ENCODE results near the gene C1QL1. TPM values are rescaled to one million over a fixed set of nuclear protein-coding genes. Genes with fewer than 3 reads are reported as not detected.

The C1QL1 gene
- total and polyA plus RNA-seq, 2 of the 13 experiments (the other 11 are each of a cell fraction or from before 2014, with no cell fraction given), result 0.11 TPM

DNA sequence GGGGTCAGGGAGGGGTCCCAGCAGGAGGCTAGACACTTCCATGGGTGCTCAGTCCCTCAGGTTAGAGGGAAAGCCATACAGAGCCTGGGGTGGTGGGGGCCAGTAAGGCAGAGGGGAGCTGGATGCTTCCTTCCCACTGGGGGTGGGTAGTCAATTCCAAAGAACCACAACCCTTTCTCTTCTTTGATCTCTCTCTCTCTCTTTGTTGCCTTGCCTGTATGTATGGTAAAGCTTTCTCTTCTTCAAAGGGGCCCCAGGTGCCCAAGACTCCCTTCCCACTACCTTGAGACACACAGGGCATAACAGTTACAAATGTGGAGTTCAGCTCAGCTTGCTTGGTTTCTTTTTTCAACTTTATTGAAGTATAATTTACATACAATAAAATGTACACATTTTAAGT is 30.5 kb upstream of the C1QL1 start (continued):
- TF ChIP-seq, protein P1, sequence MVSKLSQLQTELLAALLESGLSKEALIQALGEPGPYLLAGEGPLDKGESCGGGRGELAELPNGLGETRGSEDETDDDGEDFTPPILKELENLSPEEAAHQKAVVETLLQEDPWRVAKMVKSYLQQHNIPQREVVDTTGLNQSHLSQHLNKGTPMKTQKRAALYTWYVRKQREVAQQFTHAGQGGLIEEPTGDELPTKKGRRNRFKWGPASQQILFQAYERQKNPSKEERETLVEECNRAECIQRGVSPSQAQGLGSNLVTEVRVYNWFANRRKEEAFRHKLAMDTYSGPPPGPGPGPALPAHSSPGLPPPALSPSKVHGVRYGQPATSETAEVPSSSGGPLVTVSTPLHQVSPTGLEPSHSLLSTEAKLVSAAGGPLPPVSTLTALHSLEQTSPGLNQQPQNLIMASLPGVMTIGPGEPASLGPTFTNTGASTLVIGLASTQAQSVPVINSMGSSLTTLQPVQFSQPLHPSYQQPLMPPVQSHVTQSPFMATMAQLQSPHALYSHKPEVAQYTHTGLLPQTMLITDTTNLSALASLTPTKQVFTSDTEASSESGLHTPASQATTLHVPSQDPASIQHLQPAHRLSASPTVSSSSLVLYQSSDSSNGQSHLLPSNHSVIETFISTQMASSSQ (IDR thresholded peaks at IDR 0.05; ENCODE audit: low read depth), result no peak
- TF ChIP-seq, protein P1 (CRISPR knock-in tag; IDR thresholded peaks at IDR 0.05; ENCODE audit: borderline replicate concordance), result no peak
- TF ChIP-seq ZNF432 (CRISPR knock-in tag; IDR thresholded peaks at IDR 0.05; ENCODE audit: borderline replicate concordance), result no peak
- TF ChIP-seq ZNF383 (CRISPR knock-in tag; IDR thresholded peaks at IDR 0.05; ENCODE audit: borderline replicate concordance), result no peak
- no peak for TF ChIP-seq ZNF232 (CRISPR knock-in tag; IDR thresholded peaks at IDR 0.05; ENCODE audit: borderline replicate concordance)
- no peak for TF ChIP-seq HMGA1 (CRISPR knock-in tag; conservative IDR thresholded peaks at IDR 0.05)
- TF ChIP-seq ZNF468 (CRISPR knock-in tag; IDR thresholded peaks at IDR 0.05), result no peak

DNA sequence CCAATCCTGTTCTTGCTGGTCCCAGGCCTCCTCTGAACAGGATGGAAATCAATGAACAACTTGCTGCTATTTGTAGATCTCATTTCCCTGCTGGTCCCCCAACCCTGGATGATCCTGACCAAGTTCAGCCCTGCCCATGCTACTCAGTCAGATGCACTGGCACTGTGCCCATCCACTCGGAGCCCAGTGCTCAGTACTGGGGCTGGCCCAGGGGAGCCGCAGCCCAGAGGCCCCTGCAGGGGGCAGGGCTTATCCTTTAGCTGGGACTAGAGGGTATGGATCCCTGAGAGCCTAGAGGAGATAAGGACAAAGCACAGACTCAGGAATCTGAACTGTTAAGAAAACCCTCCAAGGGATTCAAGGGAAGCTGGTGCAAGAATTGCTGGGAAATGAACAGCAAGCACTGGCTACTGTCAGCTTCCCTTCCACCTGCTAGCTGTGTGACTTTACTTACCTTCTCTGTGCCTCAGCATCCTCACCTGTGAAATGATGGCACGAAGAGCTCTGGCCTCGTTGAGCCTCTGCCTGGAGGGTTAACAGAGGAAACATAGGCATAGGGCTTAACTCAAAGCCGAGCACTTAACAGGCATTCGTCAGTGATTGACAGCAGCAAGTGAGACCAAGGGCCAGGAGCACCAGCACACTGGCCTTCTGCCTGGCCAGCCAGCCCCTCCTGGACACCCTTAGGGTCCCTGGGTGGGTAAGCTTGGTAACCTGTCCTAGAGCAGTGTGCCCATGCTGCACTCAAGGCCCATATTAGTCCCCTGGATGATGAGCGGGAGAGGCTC is 29.8 kb upstream of the C1QL1 start:
- no peaks in the 10 kb centered on the region for H4K20me1 ChIP-seq (ENCODE audit: insufficient read depth, low read length)
- H3K27me3 ChIP-seq (ENCODE audit: control insufficient read depth in 1 of 2, insufficient read depth in 2 of 2, low read length in 2 of 2), result peaks cover 7 to 33% of the 10 kb centered on the region in 2 experiments; a peak in 4 of 5 replicates
- peaks cover 7% of the 10 kb centered on the region; the same call in 1 of the 2 replicates for H3K9me3 ChIP-seq (ENCODE audit: low read length)
- H3K9ac ChIP-seq (ENCODE audit: insufficient read depth, low read depth, low read length), result no peak overlapping the region
- CTCF ChIA-PET (ENCODE audit: low intra/inter-chr PET ratio, low total read pairs), result no interaction called here
- H3K27ac ChIP-seq (ENCODE audit: extremely low read length, insufficient read depth, low read length), result no peak overlapping the region
- intact Hi-C loops (cut with micrococcal nuclease; ENCODE audit: unreplicated experiment) (no loop called here), in situ Hi-C loops (cut with HindIII; ENCODE audit: extremely low pct_ligation_motif_present, low pct_unique_long_range_greater_than_20kb) (no loop called here)
- no peak overlapping the region for H3K4me3 ChIP-seq (replicated peaks in 1 of 3; ENCODE audit: insufficient read depth in 1 of 3, low read depth in 2 of 3, low read length in 3 of 3)
- DNase-seq (ENCODE audit: low spot score) (no peak), ATAC-seq (peak; percentile 47), FAIRE-seq (no peak)
- POLR2A ChIA-PET, result no interaction called here
- no TSS peak for BruUV-seq (replicated peaks)
- no peak overlapping the region for H3K4me2 ChIP-seq (ENCODE audit: low read depth, low read length)
- H3K4me1 ChIP-seq (ENCODE audit: insufficient read depth, low read length), result peaks cover 12% of the 10 kb centered on the region
- WGBS (ENCODE audit: low lambda C conversion rate), result 22% methylated on average over 5 of the region's 7 CpGs
- H3K79me2 ChIP-seq (ENCODE audit: insufficient read depth, low read length), result no peaks in the 10 kb centered on the region
- H2AFZ ChIP-seq (ENCODE audit: low read length), result no peak overlapping the region
- H3K36me3 ChIP-seq (replicated peaks in 1 of 2; ENCODE audit: control insufficient read depth in 1 of 2, insufficient read depth in 2 of 2, low read length in 2 of 2), result no peaks in the 10 kb centered on the region
- no peak for TF ChIP-seq PPARG (CRISPR knock-in tag; conservative IDR thresholded peaks at IDR 0.05)
- no peak for TF ChIP-seq HOXA5 (CRISPR knock-in tag; IDR thresholded peaks at IDR 0.05)
- no peak for TF ChIP-seq SMAD1 (CRISPR knock-in tag; IDR thresholded peaks at IDR 0.05; ENCODE audit: borderline replicate concordance, low read depth)
- TF ChIP-seq, protein P2, sequence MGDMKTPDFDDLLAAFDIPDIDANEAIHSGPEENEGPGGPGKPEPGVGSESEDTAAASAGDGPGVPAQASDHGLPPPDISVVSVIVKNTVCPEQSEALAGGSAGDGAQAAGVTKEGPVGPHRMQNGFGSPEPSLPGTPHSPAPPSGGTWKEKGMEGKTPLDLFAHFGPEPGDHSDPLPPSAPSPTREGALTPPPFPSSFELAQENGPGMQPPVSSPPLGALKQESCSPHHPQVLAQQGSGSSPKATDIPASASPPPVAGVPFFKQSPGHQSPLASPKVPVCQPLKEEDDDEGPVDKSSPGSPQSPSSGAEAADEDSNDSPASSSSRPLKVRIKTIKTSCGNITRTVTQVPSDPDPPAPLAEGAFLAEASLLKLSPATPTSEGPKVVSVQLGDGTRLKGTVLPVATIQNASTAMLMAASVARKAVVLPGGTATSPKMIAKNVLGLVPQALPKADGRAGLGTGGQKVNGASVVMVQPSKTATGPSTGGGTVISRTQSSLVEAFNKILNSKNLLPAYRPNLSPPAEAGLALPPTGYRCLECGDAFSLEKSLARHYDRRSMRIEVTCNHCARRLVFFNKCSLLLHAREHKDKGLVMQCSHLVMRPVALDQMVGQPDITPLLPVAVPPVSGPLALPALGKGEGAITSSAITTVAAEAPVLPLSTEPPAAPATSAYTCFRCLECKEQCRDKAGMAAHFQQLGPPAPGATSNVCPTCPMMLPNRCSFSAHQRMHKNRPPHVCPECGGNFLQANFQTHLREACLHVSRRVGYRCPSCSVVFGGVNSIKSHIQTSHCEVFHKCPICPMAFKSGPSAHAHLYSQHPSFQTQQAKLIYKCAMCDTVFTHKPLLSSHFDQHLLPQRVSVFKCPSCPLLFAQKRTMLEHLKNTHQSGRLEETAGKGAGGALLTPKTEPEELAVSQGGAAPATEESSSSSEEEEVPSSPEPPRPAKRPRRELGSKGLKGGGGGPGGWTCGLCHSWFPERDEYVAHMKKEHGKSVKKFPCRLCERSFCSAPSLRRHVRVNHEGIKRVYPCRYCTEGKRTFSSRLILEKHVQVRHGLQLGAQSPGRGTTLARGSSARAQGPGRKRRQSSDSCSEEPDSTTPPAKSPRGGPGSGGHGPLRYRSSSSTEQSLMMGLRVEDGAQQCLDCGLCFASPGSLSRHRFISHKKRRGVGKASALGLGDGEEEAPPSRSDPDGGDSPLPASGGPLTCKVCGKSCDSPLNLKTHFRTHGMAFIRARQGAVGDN (CRISPR knock-in tag; IDR thresholded peaks at IDR 0.05), result no peak
- TF ChIP-seq, protein P3, sequence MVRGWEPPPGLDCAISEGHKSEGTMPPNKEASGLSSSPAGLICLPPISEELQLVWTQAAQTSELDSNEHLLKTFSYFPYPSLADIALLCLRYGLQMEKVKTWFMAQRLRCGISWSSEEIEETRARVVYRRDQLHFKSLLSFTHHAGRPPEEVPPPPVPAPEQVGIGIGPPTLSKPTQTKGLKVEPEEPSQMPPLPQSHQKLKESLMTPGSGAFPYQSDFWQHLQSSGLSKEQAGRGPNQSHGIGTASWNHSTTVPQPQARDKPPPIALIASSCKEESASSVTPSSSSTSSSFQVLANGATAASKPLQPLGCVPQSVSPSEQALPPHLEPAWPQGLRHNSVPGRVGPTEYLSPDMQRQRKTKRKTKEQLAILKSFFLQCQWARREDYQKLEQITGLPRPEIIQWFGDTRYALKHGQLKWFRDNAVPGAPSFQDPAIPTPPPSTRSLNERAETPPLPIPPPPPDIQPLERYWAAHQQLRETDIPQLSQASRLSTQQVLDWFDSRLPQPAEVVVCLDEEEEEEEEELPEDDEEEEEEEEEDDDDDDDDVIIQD (CRISPR knock-in tag; IDR thresholded peaks at IDR 0.05; ENCODE audit: low read depth), result no peak
- no peak for TF ChIP-seq KDM2A (CRISPR knock-in tag; IDR thresholded peaks at IDR 0.05; ENCODE audit: borderline replicate concordance, low read depth)

Measured in HepG2 (cell line).